IMR-90 (cell line): ENCODE results near the gene AKAP6. TPM values are rescaled to one million over a fixed set of nuclear protein-coding genes. Genes with fewer than 3 reads are reported as not detected.

ENCODE experiments used
- ATAC-seq: fragments of 200-7000 bp; cut with Tn5 transposase; 2 replicates; pipeline ENCODE4 v1.9.1; 2020; ENCODE audit warnings: low read depth, mild to moderate bottlenecking, moderate library complexity
- BruUV-seq: library from RNA; stranded (reverse); fragments of 400-500 nt; replicated peaks from 2 replicates; lab custom pipeline; 2021; lab: Mats Ljungman, UMichigan
- CTCF ChIA-PET: fragments of 300-600 bp; formaldehyde crosslinking; extraction: SDS; loops from one replicate; lab custom pipeline; 2021; ENCODE audit warnings: antibody characterized with exemption; lab: Yijun Ruan, JAX
- POLR2A ChIA-PET: fragments of 300-600 bp; sonication (Branson Sonifier 250); formaldehyde crosslinking; loops from one replicate; lab custom pipeline; 2022; ENCODE audit warnings: antibody characterized with exemption; ENCODE audit not compliant: unreplicated experiment; lab: Charles Lee
- DNase-seq: peaks from one replicate; pipeline ENCODE4 v3.0.0; 2013
- H2AFZ ChIP-seq: replicated peaks from 2 replicates; pipeline ENCODE3; 2013; ENCODE audit warnings: low read length, mild to moderate bottlenecking; ENCODE audit not compliant: poor library complexity
- H2AK5ac ChIP-seq: 2 replicates; pipeline ENCODE4 v1.6.1; 2013; ENCODE audit warnings: low read depth, low read length, inconsistent platforms
- H2AK9ac ChIP-seq: replicated peaks from 2 replicates; pipeline ENCODE3; 2013; ENCODE audit warnings: mild to moderate bottlenecking, low read depth, low read length, moderate library complexity; ENCODE audit not compliant: poor library complexity
- H2BK120ac ChIP-seq: 2 replicates; pipeline ENCODE4 v1.6.1; 2013; ENCODE audit warnings: low read depth, low read length, inconsistent platforms
- H2BK15ac ChIP-seq: 3 replicates; pipeline ENCODE4 v1.6.1; 2013; ENCODE audit warnings: low read depth, low read length, inconsistent platforms
- H2BK20ac ChIP-seq: 2 replicates; pipeline ENCODE4 v1.6.1; 2013; ENCODE audit warnings: low read depth, mild to moderate bottlenecking, inconsistent platforms, low read length, moderate library complexity
- H2BK5ac ChIP-seq: 2 replicates; pipeline ENCODE4 v1.6.1; 2013; ENCODE audit warnings: mild to moderate bottlenecking, low read depth, low read length, inconsistent platforms; ENCODE audit not compliant: poor library complexity, severe bottlenecking
- H3K14ac ChIP-seq: replicated peaks from 2 replicates; pipeline ENCODE4 v1.6.1; 2013; ENCODE audit warnings: low read depth, low read length, inconsistent platforms
- H3K18ac ChIP-seq: 2 replicates; pipeline ENCODE4 v1.6.1; 2013; ENCODE audit warnings: low read depth, low read length, control low read depth
- H3K23ac ChIP-seq: 2 replicates; pipeline ENCODE4 v1.6.1; 2013; ENCODE audit warnings: low read depth, low read length, inconsistent platforms
- H3K27ac ChIP-seq: 2 replicates; pipeline ENCODE4 v1.5.1; 2013; ENCODE audit warnings: mild to moderate bottlenecking, control low read depth, low read length; ENCODE audit not compliant: insufficient read depth
- H3K27me3 ChIP-seq: 2 replicates; pipeline ENCODE4 v1.6.1; 2013; ENCODE audit warnings: low read length; ENCODE audit not compliant: control insufficient read depth, insufficient read depth
- H3K36me3 ChIP-seq: 2 replicates; pipeline ENCODE4 v1.6.1; 2013; ENCODE audit warnings: low read length, mixed read lengths; ENCODE audit not compliant: control insufficient read depth, insufficient read depth
- H3K4ac ChIP-seq: 2 replicates; pipeline ENCODE4 v1.6.1; 2013; ENCODE audit warnings: low read depth, low read length, inconsistent platforms
- H3K4me1 ChIP-seq: 2 replicates; pipeline ENCODE4 v1.6.1; 2013; ENCODE audit warnings: low read length, mixed read lengths; ENCODE audit not compliant: control insufficient read depth, insufficient read depth
- H3K4me2 ChIP-seq: 2 replicates; pipeline ENCODE4 v1.6.1; 2013; ENCODE audit warnings: low read depth, mild to moderate bottlenecking, control low read depth, low read length, moderate library complexity
- H3K4me3 ChIP-seq: 2 replicates; pipeline ENCODE4 v1.5.1; 2013; ENCODE audit warnings: low read depth, mild to moderate bottlenecking, control low read depth, low read length, moderate library complexity; ENCODE audit not compliant: insufficient read depth
- H3K56ac ChIP-seq: 2 replicates; pipeline ENCODE4 v1.6.1; 2013; ENCODE audit warnings: low read length, inconsistent platforms; ENCODE audit not compliant: insufficient read depth; ENCODE audit errors: extremely low read depth
- H3K79me1 ChIP-seq, 2 experiments: 2 replicates each; pipeline ENCODE4 v1.6.1; 2013; ENCODE audit warnings: low read length in 2 of 2, inconsistent platforms in 1 of 2, low read depth in 1 of 2
- H3K9ac ChIP-seq: 2 replicates; pipeline ENCODE4 v1.6.1; 2013; ENCODE audit warnings: low read depth, low read length, control low read depth
- H3K9me1 ChIP-seq: 2 replicates; pipeline ENCODE4 v1.6.1; 2013; ENCODE audit warnings: low read length, inconsistent platforms; ENCODE audit not compliant: insufficient read depth
- H3K9me3 ChIP-seq: 2 replicates; pipeline ENCODE4 v1.6.1; 2013; ENCODE audit warnings: low read length; ENCODE audit not compliant: control insufficient read depth, insufficient read depth
- H4K20me1 ChIP-seq: 2 replicates; pipeline ENCODE4 v1.6.1; 2013; ENCODE audit warnings: low read length, inconsistent platforms; ENCODE audit not compliant: insufficient read depth
- H4K5ac ChIP-seq: 2 replicates; pipeline ENCODE4 v1.6.1; 2013; ENCODE audit warnings: mild to moderate bottlenecking, low read depth, low read length, control low read depth
- H4K8ac ChIP-seq, 2 experiments: 2 replicates each; pipeline ENCODE4 v1.6.1; 2013; ENCODE audit warnings: low read depth in 2 of 2, low read length in 2 of 2, control low read depth in 1 of 2, inconsistent platforms in 1 of 2
- H4K91ac ChIP-seq: 2 replicates; pipeline ENCODE4 v1.6.1; 2013; ENCODE audit warnings: low read depth, low read length, inconsistent platforms; ENCODE audit not compliant: insufficient read depth
- BHLHE40 ChIP-seq: fragments of 150-350 bp; IDR thresholded peaks from 2 replicates; pipeline ENCODE4 v1.6.1; 2016; ENCODE audit warnings: mild to moderate bottlenecking, low read depth, low read length
- CEBPB ChIP-seq: IDR thresholded peaks from 2 replicates; pipeline ENCODE4 v1.6.1; 2012; ENCODE audit warnings: low read depth, low read length, improper control_type of control experiment
- CHD1 ChIP-seq: IDR thresholded peaks from 2 replicates; pipeline ENCODE4 v1.6.1; 2012; ENCODE audit warnings: low read depth, low read length, improper control_type of control experiment
- ELK1 ChIP-seq: fragments of 150-350 bp; IDR thresholded peaks from 2 replicates; pipeline ENCODE4 v1.6.1; 2016; ENCODE audit warnings: low read depth, mild to moderate bottlenecking, low read length, moderate library complexity, borderline replicate concordance
- FOS ChIP-seq: fragments of 150-350 bp; IDR thresholded peaks from 2 replicates; pipeline ENCODE4 v1.6.1; 2016; ENCODE audit warnings: low read depth, low read length
- MAFK ChIP-seq: IDR thresholded peaks from 2 replicates; pipeline ENCODE4 v1.6.1; 2012; ENCODE audit warnings: low read depth, low read length, improper control_type of control experiment
- MAZ ChIP-seq: IDR thresholded peaks from 2 replicates; pipeline ENCODE4 v1.6.1; 2012; ENCODE audit warnings: low read depth, mild to moderate bottlenecking, low read length, improper control_type of control experiment, moderate library complexity, borderline replicate concordance
- MXI1 ChIP-seq: IDR thresholded peaks from 2 replicates; pipeline ENCODE4 v1.6.1; 2012; ENCODE audit warnings: low read depth, mild to moderate bottlenecking, low read length, moderate library complexity, borderline replicate concordance
- NFE2L2 ChIP-seq: fragments of 150-350 bp; IDR thresholded peaks from 2 replicates; pipeline ENCODE4 v1.6.1; 2016; ENCODE audit warnings: low read depth, mild to moderate bottlenecking, low read length
- POLR2A ChIP-seq: IDR thresholded peaks from 2 replicates; pipeline ENCODE4 v1.6.1; 2012; ENCODE audit warnings: mild to moderate bottlenecking, low read depth, low read length
- RAD21 ChIP-seq: IDR thresholded peaks from 2 replicates; pipeline ENCODE4 v1.6.1; 2012; ENCODE audit warnings: low read length, improper control_type of control experiment
- RCOR1 ChIP-seq: IDR thresholded peaks from 2 replicates; pipeline ENCODE4 v1.6.1; 2012; ENCODE audit warnings: mild to moderate bottlenecking, low read length, improper control_type of control experiment; ENCODE audit not compliant: insufficient replicate concordance
- RFX5 ChIP-seq: IDR thresholded peaks from 2 replicates; pipeline ENCODE4 v1.8.0; 2012; ENCODE audit warnings: low read depth, mild to moderate bottlenecking, low read length, moderate library complexity
- SMC3 ChIP-seq: fragments of 150-350 bp; IDR thresholded peaks from 2 replicates; pipeline ENCODE4 v1.6.1; 2016; ENCODE audit warnings: low read depth, mild to moderate bottlenecking, antibody characterized with exemption, low read length, moderate library complexity
- USF2 ChIP-seq: fragments of 150-350 bp; IDR thresholded peaks from 2 replicates; pipeline ENCODE4 v1.6.1; 2017; ENCODE audit warnings: mild to moderate bottlenecking, antibody characterized with exemption, low read length, low read depth
- dilution Hi-C: fragments of 300-500 bp; cut with HindIII; formaldehyde crosslinking; loops from one replicate; pipeline ENCODE4 v1.14.3; 2018; ENCODE audit warnings: low sequenced_read_pairs; ENCODE audit not compliant: unreplicated experiment
- in situ Hi-C: fragments of 300-500 bp; cut with MboI; formaldehyde crosslinking; loops from 3 replicates; pipeline ENCODE4 v1.14.3; 2019; ENCODE audit warnings: low sequenced_read_pairs, inconsistent platforms, mixed read lengths
- intact Hi-C: fragments of 100-400 bp; cut with micrococcal nuclease; formaldehyde crosslinking; loops from 2 replicates; pipeline ENCODE4 v1.10.0; 2022
- polyA plus RNA-seq, 3 experiments: library from polyadenylated mRNA; depleted of rRNA; stranded (reverse); fragments of >200 nt; gene quantifications; 2 replicates each; pipeline ENCODE4 v1.2.3, GENCODE V29; 2012; ENCODE audit warnings: low replicate concordance in 1 of 3
- total RNA-seq: library from RNA; depleted of rRNA; stranded (reverse); fragments of >200 nt; gene quantifications from 2 replicates; pipeline ENCODE4 v1.2.3, GENCODE V29; 2012
- TF ChIP-seq, protein P1 (sequence below): conservative IDR thresholded peaks from 2 replicates; pipeline ENCODE4 v1.5.1; 2012; ENCODE audit warnings: mild to moderate bottlenecking, low read depth, low read length, improper control_type of control experiment

Gene AKAP6
- total and polyA plus RNA-seq, 2 of the 4 experiments (the other 2 are of a cell fraction): 0.22 to 1.6 TPM

DNA sequence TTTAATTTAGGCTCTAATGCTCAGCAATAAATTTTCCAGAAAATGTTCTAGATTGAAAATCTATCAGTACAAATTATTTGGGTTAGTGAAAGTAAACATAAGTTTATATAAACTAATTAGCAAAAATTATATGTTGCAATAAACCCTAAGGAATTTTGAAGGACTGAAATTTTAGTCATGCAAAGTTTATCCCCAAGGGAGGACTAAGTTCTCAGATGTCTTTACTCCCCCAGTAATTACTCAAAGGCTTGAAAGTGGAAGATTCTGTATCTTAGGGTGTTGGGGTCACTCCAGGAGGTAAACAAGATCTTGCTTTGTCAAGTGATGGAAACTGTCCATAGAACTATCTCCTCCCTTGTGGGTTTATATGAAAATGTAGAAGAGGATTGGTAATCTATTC is 183.7 kb downstream of the AKAP6 start:
- H3K4me3 ChIP-seq: no peak overlapping the region
- peak overlapping the region; percentile 56; the same call in 1 of the 2 replicates for H4K5ac ChIP-seq
- in situ Hi-C loops: no loop called here
- H3K9ac ChIP-seq: no peak overlapping the region; the same call in 1 of the 2 replicates
- no peak overlapping the region for H4K8ac ChIP-seq
- H3K23ac ChIP-seq: no peak overlapping the region
- no peaks in the 10 kb centered on the region for H3K9me3 ChIP-seq
- TF ChIP-seq ELK1 (no peak), RFX5 (no peak), RAD21 (no peak), MAZ (no peak), NFE2L2 (no peak), SMC3 (no peak), CHD1 (no peak), CEBPB (no peak), MAFK (no peak), POLR2A (no peak), MXI1 (no peak), BHLHE40 (no peak), USF2 (no peak), FOS (no peak), RCOR1 (no peak)
- TF ChIP-seq, protein P1, sequence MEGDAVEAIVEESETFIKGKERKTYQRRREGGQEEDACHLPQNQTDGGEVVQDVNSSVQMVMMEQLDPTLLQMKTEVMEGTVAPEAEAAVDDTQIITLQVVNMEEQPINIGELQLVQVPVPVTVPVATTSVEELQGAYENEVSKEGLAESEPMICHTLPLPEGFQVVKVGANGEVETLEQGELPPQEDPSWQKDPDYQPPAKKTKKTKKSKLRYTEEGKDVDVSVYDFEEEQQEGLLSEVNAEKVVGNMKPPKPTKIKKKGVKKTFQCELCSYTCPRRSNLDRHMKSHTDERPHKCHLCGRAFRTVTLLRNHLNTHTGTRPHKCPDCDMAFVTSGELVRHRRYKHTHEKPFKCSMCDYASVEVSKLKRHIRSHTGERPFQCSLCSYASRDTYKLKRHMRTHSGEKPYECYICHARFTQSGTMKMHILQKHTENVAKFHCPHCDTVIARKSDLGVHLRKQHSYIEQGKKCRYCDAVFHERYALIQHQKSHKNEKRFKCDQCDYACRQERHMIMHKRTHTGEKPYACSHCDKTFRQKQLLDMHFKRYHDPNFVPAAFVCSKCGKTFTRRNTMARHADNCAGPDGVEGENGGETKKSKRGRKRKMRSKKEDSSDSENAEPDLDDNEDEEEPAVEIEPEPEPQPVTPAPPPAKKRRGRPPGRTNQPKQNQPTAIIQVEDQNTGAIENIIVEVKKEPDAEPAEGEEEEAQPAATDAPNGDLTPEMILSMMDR: no peak
- no peaks in the 10 kb centered on the region for H3K79me1 ChIP-seq
- H2AK9ac ChIP-seq: no peak overlapping the region
- no peak overlapping the region; the same call in none of the 2 replicates for H2BK20ac ChIP-seq
- H3K18ac ChIP-seq: peak overlapping the region; percentile 87
- POLR2A ChIA-PET: interaction anchor here (0.5 kb wide), 1 partner anchor 44 kb away, joined by 6 read pairs; no protein-coding TSS in a partner anchor
- H3K4me2 ChIP-seq: no peak overlapping the region
- H4K20me1 ChIP-seq: no peaks in the 10 kb centered on the region
- peak overlapping the region; percentile 76 for H2BK120ac ChIP-seq
- peak overlapping the region; percentile 43 for H2BK5ac ChIP-seq
- no TSS peak for BruUV-seq
- H3K4me1 ChIP-seq: peaks cover 12% of the 10 kb centered on the region
- dilution Hi-C loops: no loop called here
- H4K91ac ChIP-seq: no peak overlapping the region
- H2BK15ac ChIP-seq: peak overlapping the region; percentile 77; the same call in 2 of the 3 replicates
- no peak overlapping the region for H3K27ac ChIP-seq
- peaks cover 2% of the 10 kb centered on the region; the same call in 1 of the 2 replicates for H3K27me3 ChIP-seq
- DNase-seq (no peak), ATAC-seq (no peak)
- CTCF ChIA-PET: interaction anchor here (0.7 to 1.8 kb wide), 3 partner anchors 12 to 450 kb away, joined by 3 to 8 read pairs (median 3); no protein-coding TSS in a partner anchor
- peaks cover under 1% of the 10 kb centered on the region; the same call in 1 of the 2 replicates for H3K9me1 ChIP-seq
- no peak overlapping the region; the same call in 1 of the 2 replicates for H3K4ac ChIP-seq
- no peak overlapping the region for H3K56ac ChIP-seq
- H3K14ac ChIP-seq: peak overlapping the region; percentile 78
- H2AFZ ChIP-seq: no peak overlapping the region
- no peak overlapping the region for H2AK5ac ChIP-seq
- intact Hi-C loops: loop anchor here (1.0 to 5.0 kb wide), 4 partner anchors 44 to 437 kb away; no protein-coding TSS in a partner anchor
- H3K36me3 ChIP-seq: no peaks in the 10 kb centered on the region
